Left lung (tissue), 10 donors: ENCODE data around the gene TAGLN. TPM values are rescaled to one million over a fixed set of nuclear protein-coding genes. Genes with fewer than 3 reads are reported as not detected.

Experiments
- ATAC-seq: fragments of 200-7000 bp; cut with Tn5 transposase; one replicate; pipeline ENCODE4 v1.9.1; 2020; ENCODE audit warnings: moderate library complexity
- DNase-seq, 4 donors: peaks; one replicate each; pipeline ENCODE4 v3.0.0-alpha.2; 2013 to 2020
- H3K27ac ChIP-seq, 2 donors: fragments of 200-600 bp; sonication (generic) in 1 of 2; one replicate each; pipeline versions ENCODE4 v1.5.0 to v1.8.0; 2020 to 2021
- H3K27me3 ChIP-seq, 2 donors: fragments of 200-600 bp; sonication (generic) in 1 of 2; one replicate each; pipeline versions ENCODE4 v1.5.0 to v1.8.0; 2020 to 2021
- H3K36me3 ChIP-seq, 2 donors: fragments of 200-600 bp; sonication (generic) in 1 of 2; one replicate each; pipeline versions ENCODE4 v1.5.0 to v1.8.0; 2020 to 2021
- H3K4me1 ChIP-seq, 2 donors: fragments of 200-600 bp; one replicate each; pipeline ENCODE4 v1.8.0; 2021
- H3K4me3 ChIP-seq, 2 donors: fragments of 200-600 bp; sonication (generic) in 1 of 2; one replicate each; pipeline versions ENCODE4 v1.5.0 to v1.8.0; 2020 to 2021; ENCODE audit warnings: mild to moderate bottlenecking in 1 of 2
- H3K9me3 ChIP-seq, 2 donors: fragments of 200-600 bp; sonication (generic) in 1 of 2; one replicate each; pipeline versions ENCODE4 v1.5.0 to v1.8.0; 2020 to 2021
- intact Hi-C, 2 donors: fragments of 100-400 bp; cut with DNase I; formaldehyde crosslinking; loops; one replicate each; pipeline versions ENCODE4 v1.11.2 to v1.14.2; 2022
- polyA plus RNA-seq, 6 donors: library from polyadenylated mRNA; unstranded; fragments of 120-200 nt; gene quantifications; one replicate each; pipeline ENCODE4 v1.2.1, GENCODE V29; 2013; ENCODE audit not compliant: insufficient read length in 6 of 6
- total RNA-seq, 2 donors: library from RNA; stranded (reverse); fragmentation: NEBNext Ultra II Directional; extraction: Animal tissue kit (Norgen Biotek cat#: 25700); gene quantifications; one replicate each; pipeline ENCODE4 v1.2.1, GENCODE V29; 2021
- TF ChIP-seq, protein P1 (sequence below), 2 donors: fragments of 200-600 bp; sonication (generic) in 1 of 2; IDR thresholded peaks; one replicate each; pipeline versions ENCODE4 v1.5.0 to v1.8.0; 2021; ENCODE audit warnings: antibody characterized with exemption in 2 of 2
- donor health status: DM: no; HTN: yes; CAD: no.
- donor health status: DM: no; HTN: no; CAD: no.

TAGLN gene
- total and polyA plus RNA-seq, 8 donors = 104 to 763 (median 207) TPM

DNA sequence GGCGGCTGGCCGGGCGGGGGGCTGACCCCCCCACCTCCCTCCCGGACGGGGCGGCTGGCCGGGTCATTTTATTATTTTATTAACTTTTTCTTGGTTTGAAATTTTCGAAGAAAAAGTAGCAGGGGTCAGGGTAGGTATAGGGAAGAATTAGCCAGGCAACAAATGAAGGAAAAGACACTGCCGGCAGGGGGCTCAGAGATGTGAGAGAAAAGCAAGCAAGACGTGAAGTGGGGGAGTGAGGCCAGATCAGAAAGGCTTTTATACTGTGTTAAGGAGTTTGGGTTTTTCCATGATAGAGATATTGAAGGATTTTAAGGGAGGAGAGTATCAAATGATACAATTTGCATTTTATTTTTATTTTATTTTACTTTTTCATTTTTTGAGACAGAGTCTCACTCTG lies 52.3 kb downstream of the TAGLN start:
- Histone ChIP-seq H3K4me3 (no peak overlapping the region), H3K27me3 (no peaks in the 10 kb centered on the region), H3K36me3 (peaks cover 0 to 64% of the 10 kb centered on the region in 2 donors), H3K4me1 (no peaks in the 10 kb centered on the region), H3K9me3 (no peaks in the 10 kb centered on the region), H3K27ac (no peak overlapping the region)
- DNase-seq = no peak
- ATAC-seq = no peak
- TF ChIP-seq, protein P1, sequence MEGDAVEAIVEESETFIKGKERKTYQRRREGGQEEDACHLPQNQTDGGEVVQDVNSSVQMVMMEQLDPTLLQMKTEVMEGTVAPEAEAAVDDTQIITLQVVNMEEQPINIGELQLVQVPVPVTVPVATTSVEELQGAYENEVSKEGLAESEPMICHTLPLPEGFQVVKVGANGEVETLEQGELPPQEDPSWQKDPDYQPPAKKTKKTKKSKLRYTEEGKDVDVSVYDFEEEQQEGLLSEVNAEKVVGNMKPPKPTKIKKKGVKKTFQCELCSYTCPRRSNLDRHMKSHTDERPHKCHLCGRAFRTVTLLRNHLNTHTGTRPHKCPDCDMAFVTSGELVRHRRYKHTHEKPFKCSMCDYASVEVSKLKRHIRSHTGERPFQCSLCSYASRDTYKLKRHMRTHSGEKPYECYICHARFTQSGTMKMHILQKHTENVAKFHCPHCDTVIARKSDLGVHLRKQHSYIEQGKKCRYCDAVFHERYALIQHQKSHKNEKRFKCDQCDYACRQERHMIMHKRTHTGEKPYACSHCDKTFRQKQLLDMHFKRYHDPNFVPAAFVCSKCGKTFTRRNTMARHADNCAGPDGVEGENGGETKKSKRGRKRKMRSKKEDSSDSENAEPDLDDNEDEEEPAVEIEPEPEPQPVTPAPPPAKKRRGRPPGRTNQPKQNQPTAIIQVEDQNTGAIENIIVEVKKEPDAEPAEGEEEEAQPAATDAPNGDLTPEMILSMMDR (IDR thresholded peaks at IDR 0.05) = no peak
- intact Hi-C loops = no loop called here

DNA sequence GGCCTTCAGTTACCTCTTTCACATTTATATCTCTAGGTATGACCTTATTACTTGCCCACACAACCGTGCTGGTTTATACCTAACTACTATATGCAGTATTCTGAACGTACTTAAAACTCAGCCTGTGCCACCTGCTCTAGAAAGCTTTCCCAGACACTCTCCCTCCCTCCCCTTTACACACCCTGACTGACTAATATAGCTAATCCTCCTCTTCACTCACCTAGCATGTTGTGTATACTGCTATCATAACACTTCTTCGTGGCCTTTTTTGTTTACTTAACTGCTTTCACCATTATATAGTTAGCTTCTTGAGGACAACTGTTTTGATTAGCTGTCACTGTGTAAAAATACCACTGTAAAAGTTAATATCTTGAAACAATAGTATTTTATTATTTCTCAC lies 56.8 kb downstream of the TAGLN start:
- TF ChIP-seq, protein P1 (IDR thresholded peaks at IDR 0.05) = no peak

DNA sequence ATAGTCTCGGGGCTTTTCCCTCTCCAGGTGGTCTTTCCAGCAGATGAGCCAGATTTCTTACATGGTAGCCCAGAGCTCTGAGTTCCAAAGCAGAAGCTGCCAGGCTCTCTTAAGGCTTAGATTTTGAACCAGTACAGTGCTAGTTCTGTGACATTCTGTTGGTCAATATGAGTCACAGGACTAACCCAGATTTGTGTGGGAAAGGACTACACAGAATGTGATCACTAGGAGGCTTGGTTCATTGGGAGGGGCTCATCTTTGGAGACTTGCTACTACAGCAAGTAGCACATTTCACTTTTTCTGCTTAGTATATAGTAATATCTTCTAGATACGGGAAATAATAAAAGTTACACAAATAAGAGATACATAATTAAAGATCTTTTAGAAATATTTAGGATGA lies 57.4 kb downstream of the TAGLN start:
- peak; percentile 27 for ATAC-seq
- Histone ChIP-seq H3K27me3 (no peaks in the 10 kb centered on the region), H3K4me1 (no peaks in the 10 kb centered on the region), H3K4me3 (no peak overlapping the region), H3K27ac (no peak overlapping the region), H3K9me3 (no peaks in the 10 kb centered on the region), H3K36me3 (peaks cover 0 to 43% of the 10 kb centered on the region in 2 donors)
- TF ChIP-seq, protein P1 (IDR thresholded peaks at IDR 0.05) = no peak
- intact Hi-C loops = no loop called here
- no peak for DNase-seq

More for the DNA sequence above, 56.8 kb downstream of the TAGLN start:
- Histone ChIP-seq H3K9me3 (no peaks in the 10 kb centered on the region), H3K4me1 (no peaks in the 10 kb centered on the region), H3K27ac (no peak overlapping the region), H3K27me3 (no peaks in the 10 kb centered on the region), H3K4me3 (no peak overlapping the region), H3K36me3 (peaks cover 0 to 37% of the 10 kb centered on the region in 2 donors)
- intact Hi-C loops = no loop called here
- DNase-seq (no peak), ATAC-seq (no peak)

Other genes with a start within 250 kb of the TAGLN start
- 10 to 100 TPM; 28.0 to 49.6 TPM for gene SIK3, start 100.9 kb upstream of the TAGLN start, total RNA-seq
- gene SIK3, start 100.9 kb upstream of the TAGLN start, polyA plus RNA-seq = 10 to 100 TPM; 31.4 to 40.2 (median 35.9) TPM
- gene PAFAH1B2, start 55.1 kb upstream of the TAGLN start, total RNA-seq = 10 to 100 TPM; 78.1 to 82.3 TPM
- 10 to 100 TPM; 58.9 to 72.7 (median 66.6) TPM for gene PAFAH1B2, start 55.1 kb upstream of the TAGLN start, polyA plus RNA-seq
- gene SIDT2, start 20.6 kb upstream of the TAGLN start, total RNA-seq = 100 to 1,000 TPM in 1 of 2 donors, 10 to 100 TPM in 1; 66.1 to 112 TPM
- 10 to 100 TPM; 29.2 to 34.5 (median 32.8) TPM for gene SIDT2, start 20.6 kb upstream of the TAGLN start, polyA plus RNA-seq
- 10 to 100 TPM; 65.8 to 77.8 TPM for gene PCSK7, start 32.7 kb downstream of the TAGLN start, total RNA-seq
- 10 to 100 TPM; 24.5 to 33.1 (median 27.7) TPM for gene PCSK7, start 32.7 kb downstream of the TAGLN start, polyA plus RNA-seq
- gene RNF214, start 33.3 kb downstream of the TAGLN start, total RNA-seq = 10 to 100 TPM; 21.5 to 22.3 TPM
- 10 to 100 TPM; 29.4 to 37.1 (median 31.5) TPM for gene RNF214, start 33.3 kb downstream of the TAGLN start, polyA plus RNA-seq
- 1 to 10 TPM; 6.4 to 9.0 TPM for gene BACE1-AS, start 92.0 kb downstream of the TAGLN start, total RNA-seq
- gene BACE1-AS, start 92.0 kb downstream of the TAGLN start, polyA plus RNA-seq = 10 to 100 TPM; 21.2 to 24.3 (median 22.5) TPM
- 10 to 100 TPM; 24.1 to 39.5 TPM for gene BACE1, start 116.9 kb downstream of the TAGLN start, total RNA-seq
- 10 to 100 TPM; 40.7 to 50.2 (median 48.1) TPM for gene BACE1, start 116.9 kb downstream of the TAGLN start, polyA plus RNA-seq
- 10 to 100 TPM; 27.4 to 31.0 TPM for gene CEP164, start 128.5 kb downstream of the TAGLN start, total RNA-seq
- 10 to 100 TPM; 31.6 to 43.6 (median 37.4) TPM for gene CEP164, start 128.5 kb downstream of the TAGLN start, polyA plus RNA-seq